GM10266 (cell line): ENCODE measurements around the gene CCDC154.

Experiments used
- DNase-seq: peaks from one replicate; pipeline ENCODE4 v3.0.0; 2012; ENCODE audit errors: extremely low spot score
- CTCF ChIP-seq: IDR thresholded peaks from 2 replicates; pipeline ENCODE4 v1.5.1; 2012; ENCODE audit warnings: mild to moderate bottlenecking, low read depth; ENCODE audit not compliant: control insufficient read depth, insufficient read depth; ENCODE audit errors: missing control alignments

The CCDC154 gene

DNA sequence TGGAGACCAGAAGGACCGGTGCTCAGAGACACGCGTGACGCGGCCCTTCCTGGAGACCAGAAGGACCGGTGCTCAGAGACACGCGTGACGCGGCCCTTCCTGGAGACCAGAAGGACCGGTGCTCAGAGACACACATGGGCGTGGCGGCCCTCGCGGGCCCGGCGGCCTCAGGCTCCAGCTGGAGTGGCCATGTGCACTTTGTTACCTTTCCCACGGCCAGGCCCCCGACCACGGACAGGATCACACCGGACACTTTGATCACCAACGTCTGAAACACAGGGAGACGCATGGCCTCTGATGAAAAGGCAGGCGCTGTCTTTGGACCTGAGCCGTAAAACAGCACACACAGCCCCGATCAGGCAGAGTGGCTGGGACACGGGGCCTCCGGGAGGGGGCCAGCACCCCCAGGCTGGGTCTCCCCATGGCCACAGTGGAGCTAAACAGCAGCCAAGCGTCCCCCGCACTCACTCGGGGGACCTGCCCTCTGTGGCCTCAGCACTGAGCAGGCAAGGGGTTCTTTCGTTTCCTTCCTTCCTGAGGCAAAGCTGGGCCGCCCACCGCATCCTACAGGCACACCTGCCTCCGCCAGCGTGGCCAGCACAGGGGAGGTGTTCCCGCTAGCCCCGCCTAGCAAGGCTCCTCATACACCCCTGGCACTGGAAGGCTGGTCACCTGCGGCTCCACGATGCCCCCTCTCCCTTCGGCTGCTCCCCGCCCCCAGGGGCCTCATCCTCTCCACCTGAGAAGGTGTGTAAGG is 13.3 kb upstream of the CCDC154 start:
- no peak for DNase-seq
- no peak for TF ChIP-seq CTCF

DNA sequence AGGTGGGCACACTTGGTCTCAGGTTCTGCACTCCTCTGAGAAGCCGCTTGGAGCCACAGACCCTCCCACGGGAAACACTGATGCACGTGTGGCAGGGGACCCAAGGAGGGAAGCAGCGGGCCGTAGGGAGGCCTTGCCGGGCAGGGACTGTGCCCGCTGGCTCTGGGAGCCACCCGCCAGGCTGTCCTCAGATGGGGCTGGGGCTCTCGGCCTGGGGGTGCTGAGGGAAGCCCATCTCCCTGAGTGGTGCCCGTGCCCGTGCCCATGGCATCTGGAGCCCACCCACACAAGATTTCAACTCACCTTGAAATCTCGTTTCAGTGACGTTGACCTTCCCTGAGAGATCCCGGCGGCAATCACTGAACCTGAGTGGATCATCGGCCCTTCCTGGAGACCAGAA is 12.6 kb upstream of the CCDC154 start:
- no peak for DNase-seq
- TF ChIP-seq CTCF, result no peak

GRCh38 chr16:1455190-1456171 is 11.1 kb upstream of the CCDC154 start:
- DNase-seq, result no peak
- no peak for TF ChIP-seq CTCF

DNA sequence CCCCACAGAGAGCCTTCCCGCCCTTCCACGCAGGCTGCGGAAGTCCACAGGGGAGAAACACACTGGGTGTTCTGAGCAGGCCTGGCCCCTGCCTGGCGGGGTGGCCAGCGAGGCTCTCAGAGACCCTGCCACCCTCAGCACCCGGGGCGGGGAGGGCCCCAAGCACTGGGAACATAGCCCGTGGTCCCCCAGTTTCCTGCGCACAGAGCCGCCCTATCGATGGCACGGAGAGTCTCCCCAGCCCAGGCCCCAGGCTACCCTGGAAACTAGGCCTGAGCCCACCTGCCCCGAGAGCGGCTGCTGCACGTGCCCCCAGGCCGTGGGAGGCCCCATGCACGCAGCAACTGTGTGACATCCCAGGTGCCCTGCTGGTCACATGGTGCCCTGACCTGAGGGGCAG is 10.2 kb upstream of the CCDC154 start:
- DNase-seq, result no peak

DNA sequence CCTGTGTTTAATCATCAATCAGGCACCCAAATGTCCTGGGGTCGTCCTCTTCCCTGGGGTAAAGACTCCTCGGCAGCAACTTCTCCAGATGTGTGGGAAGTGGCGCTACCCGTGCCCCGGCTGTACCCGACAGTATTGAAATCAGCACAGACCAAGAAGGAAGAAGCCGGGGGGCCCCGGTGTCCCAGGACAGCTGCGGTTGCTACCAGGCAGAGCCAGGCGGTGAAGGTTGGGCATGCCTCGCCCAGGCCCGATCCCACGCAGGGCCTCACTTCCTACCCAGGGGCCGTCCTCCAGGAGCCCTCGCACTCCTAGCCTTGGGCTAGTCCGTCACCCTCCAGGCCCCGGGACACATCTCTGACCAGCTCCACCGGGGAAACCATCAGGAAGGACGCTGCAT is 9.0 kb upstream of the CCDC154 start:
- TF ChIP-seq CTCF, result no peak

More for the DNA sequence above, 10.2 kb upstream of the CCDC154 start:
- TF ChIP-seq CTCF, result no peak

GRCh38 chr16:1452530-1452929 is 8.2 kb upstream of the CCDC154 start:
- TF ChIP-seq CTCF, result no peak
- DNase-seq, result no peak

More for the DNA sequence above, 9.0 kb upstream of the CCDC154 start:
- no peak for DNase-seq
